GM19193 (cell line): ENCODE results near the gene DBF4B.

Source experiments
- POLR2A ChIP-seq: IDR thresholded peaks from 4 replicates; pipeline ENCODE4 v1.6.1; 2011; ENCODE audit not compliant: insufficient read depth, insufficient read length; ENCODE audit errors: extremely low read depth

DBF4B gene

GRCh38 chr17:44757918-44758413 lies 49.5 kb downstream of the DBF4B start:
- no peak for TF ChIP-seq POLR2A

DNA sequence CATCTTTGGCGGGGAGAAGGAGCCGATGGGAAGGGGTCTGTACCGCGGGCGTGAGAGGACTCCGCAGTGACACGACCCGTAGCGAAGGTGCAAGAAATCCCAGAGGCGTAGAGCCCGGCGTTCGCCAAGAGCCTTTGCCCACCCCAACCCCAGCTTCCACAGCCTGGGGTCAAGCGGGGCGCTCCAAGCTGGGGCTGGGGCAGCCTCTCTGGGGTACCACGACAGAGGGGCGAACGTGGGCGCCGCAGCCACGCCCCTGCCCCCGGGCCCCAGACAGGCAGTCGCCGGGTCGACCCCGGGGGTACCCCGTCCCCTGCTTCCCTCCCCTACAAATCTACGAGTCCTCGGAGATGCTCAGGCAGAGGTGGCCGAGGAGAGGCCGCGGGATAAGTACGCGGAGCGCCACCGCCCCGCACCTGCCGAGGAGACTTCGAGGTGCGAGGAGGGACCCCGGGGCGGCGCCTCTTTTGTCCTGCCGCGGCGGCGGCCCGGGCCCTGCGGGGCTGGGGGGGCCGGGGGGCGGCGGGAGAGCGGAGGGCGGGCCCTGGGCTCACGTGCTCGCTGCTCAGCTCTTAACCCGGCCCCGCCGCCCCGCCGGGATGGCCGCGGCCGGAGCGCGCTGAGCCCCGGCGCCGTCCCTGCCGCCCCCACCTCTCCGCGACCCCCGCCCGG lies 50.1 kb downstream of the DBF4B start, which contains the start of gene ADAM11:
ADAM11 (plus strand) TSS at position 575 of the 672 bp plus-strand sequence. CDS start 212 bp downstream, outside the sequence.
- no peak for TF ChIP-seq POLR2A

DNA sequence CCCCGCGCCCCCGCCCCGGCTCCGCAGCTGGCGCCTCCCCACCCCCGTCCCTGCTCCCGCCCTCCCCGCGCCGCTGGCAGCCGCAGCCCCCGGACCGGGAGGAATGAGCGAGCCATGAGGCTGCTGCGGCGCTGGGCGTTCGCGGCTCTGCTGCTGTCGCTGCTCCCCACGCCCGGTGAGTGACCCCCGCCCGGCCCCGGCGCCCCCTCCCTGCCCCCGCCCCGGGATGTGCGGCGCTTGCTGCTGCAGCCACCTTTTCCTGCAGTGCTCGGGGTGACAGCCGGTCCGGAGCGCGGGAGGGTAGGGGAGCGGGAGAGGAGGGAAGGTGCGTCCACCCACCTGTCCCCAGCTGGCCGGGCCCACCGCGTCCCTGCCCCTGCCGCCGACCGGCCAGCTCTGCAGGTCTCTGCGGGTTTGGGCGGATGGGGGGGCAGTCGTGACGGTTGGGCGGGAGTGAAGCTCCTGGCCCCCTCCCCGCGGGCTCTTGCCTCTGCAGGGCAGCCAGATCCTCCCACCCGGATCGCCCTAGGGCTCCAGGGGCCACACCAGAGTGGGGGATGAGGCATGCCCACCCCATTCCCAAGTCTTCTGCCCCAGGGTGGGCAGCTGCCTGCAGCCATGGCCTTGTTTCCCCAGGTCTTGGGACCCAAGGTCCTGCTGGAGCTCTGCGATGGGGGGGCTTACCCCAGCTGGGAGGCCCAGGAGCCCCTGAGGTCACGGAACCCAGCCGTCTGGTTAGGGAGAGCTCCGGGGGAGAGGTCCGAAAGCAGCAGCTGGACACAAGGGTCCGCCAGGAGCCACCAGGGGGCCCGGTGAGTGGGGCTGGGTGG lies 50.8 kb downstream of the DBF4B start:
- no peak for TF ChIP-seq POLR2A

GRCh38 chr17:44759916-44760243 lies 51.4 kb downstream of the DBF4B start:
- TF ChIP-seq POLR2A, result no peak

DNA sequence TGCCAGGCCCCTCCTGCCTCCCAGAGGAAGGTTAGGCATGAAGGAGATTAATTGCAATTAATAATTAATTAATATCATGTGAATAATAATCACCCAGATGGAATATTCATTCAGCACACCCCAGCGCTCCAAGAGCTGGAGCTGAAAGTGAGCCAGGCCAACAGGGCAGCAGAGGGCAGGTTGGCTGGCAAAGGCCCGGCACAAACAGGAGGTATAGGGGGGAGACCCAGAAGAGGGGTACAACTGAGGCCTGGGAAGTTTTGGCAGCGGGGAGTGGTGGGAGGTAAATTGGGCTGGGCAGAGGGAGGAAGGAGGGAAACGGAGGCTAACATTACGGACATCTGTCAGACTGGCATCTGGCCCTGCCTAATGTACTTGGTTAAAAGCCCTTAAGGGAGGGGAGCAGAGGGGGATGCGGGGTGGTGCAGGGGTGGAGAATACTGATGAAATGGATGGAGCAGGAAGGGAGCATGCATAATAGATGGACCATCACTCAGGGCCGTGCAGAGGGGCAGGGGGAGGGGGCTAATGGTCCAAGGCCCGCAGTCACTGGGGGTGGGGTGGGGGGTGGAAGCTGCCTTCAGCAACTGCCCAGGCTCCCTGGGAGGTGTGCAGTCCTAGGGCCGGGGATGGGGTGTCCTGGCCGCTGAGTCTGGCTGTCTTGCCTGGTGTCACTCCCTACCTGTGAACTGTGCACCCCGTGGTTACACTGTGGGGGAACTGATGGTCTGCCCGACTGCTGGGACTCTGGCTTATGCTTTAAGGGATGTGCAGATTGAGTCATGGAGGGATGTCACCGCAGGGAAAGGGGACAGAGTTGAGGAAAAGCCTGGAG lies 52.2 kb downstream of the DBF4B start:
- TF ChIP-seq POLR2A, result no peak

DNA sequence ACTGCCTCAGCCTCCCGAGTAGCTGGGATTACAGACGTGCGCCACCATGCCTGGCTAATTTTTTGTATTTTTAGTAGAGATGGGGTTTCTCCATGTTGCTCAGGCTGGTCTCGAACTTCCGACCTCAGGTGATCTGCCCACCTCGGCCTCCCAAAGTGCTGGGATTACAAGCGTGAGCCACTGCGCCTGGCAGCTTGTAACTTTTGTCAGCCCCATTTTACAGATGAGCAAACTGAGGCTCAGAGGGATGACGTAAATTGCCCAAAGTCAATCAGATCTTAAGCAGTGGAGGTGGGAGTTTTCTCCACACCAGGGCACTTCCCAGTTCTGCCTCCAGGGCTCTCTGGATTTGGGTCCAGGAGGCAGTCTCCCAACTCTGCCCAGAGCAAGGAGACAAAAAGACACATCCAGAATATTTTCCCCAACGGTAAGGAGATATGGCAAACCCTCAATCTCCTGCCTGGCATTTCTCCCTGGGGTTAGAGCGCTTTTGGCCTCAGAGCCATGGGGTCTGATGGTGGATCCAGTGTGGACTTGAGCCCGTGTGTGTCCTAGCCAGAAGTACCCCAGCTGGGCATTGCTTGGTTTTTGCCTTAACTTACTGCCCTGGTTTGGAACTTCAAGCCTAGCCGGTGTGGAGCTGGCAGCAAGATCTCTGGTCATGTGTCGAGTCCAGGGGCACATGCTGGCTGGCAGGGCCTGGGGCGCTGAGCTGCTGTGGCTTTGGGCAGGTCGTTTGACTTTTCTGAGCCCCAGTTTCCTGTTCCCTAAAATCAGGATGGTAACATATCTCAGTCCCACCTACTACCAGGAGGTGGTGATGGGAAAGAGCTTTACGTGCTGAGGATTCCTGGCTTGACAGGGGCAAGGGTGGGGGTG lies 53.7 kb downstream of the DBF4B start:
- no peak for TF ChIP-seq POLR2A

GRCh38 chr17:44763170-44763569 lies 54.7 kb downstream of the DBF4B start:
- TF ChIP-seq POLR2A, result no peak

GRCh38 chr17:44765965-44766364 lies 57.5 kb downstream of the DBF4B start:
- TF ChIP-seq POLR2A, result no peak

DNA sequence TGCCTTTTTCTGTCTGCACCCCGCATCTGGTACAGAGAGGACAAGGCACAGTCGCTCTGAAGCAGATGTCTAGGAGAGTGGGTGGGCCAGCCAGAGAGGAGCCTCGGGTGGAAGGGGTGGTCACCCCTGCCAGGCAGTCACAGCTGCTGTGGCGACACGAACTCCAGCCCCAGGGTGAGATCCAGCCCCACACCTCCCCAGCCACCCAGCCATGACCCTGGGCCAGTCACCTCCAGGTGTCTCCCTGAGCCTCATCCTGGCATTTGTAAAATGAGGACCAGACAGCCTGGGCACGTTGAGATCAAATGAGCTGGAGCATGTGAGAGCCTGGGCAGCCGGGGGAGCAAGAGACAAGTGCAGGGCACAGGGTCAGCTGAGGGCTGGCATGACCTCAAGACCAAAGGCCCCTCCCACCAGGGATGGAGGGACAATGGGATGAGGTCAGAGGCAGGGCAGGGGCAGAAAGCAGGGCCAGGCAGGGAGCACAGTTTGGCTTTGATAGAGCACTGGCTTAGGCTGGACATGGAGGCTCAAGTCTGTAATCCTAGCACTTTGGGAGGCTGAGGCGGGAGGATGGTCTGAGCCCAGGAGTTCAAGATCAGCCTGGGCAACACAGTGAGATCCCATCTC lies 58.1 kb downstream of the DBF4B start:
- no peak for TF ChIP-seq POLR2A

DNA sequence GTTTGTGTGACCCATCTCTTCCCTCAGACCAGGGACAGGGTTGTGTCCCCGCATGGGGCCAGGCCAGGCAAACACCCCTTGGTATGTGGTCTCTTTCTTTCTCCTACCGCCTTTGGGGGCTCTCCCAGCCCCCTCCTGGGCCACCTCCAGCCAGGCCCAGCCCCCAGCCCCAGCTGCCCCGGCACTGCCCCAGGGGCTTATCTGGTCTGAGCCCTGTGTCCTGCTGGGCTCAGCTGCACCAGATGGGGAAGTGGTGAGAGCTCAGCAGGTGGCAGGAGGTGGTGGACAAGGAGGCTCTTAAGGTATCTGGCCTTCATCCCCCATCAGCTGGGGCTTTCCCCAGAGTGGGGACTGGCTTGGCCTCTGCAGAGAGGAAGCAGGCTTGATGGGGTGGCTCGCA lies 59.0 kb downstream of the DBF4B start:
- TF ChIP-seq POLR2A, result no peak

DNA sequence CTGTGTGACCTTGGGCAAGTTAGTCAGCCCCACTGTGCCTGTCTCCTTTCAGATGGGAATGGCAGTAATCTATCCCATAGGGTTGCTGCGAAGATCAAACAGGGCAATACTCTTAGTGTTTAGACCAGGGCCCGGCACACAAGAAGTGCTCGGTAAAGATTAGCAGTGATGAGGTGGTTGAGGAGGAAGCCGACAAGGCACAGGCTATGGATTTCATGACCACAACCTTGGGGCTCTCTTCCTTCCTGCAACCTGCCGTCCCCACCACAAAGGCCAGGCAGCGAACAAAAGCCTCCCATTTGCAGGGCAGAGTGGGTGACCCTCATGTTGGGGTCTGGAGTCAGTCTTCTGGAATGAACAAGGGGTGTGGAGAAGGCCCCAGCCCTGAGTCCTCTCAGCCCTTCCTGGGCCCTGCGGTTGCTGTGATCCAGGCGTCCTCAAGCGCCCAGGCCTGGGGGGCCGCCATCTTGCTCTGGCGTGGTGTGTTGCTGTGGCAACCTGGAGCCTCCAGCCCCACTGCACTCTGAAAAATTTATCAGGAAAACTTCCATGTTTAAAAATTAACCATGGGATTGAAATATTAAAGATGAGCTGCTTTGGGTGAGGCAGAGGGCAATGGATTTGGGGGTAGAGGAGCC lies 60.2 kb downstream of the DBF4B start:
- no peak for TF ChIP-seq POLR2A

GRCh38 chr17:44769230-44769629 lies 60.8 kb downstream of the DBF4B start:
- TF ChIP-seq POLR2A, result no peak

DNA sequence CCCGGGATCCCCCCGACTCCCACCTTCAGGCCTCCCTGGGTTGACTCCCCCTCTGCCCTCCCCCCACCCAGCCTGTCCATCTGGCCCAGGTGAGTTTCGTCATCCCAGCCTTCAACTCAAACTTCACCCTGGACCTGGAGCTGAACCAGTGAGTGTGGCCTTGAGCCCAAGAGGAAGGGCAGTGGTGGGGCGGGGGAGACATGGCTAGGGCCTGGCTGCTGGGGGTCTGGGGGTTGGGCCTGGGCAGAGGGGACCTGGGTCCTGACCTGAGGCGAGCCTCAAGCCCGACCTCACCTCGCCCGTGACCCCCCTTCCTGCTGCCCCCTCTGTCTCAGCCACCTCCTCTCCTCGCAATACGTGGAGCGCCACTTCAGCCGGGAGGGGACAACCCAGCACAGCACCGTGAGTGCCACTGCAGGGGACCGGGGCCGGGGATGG lies 61.2 kb downstream of the DBF4B start:
- TF ChIP-seq POLR2A, result no peak
